Natural killer cell treated with Interleukin-12 subunit alpha and Interleukin-12 subunit beta and Interleukin-15 and Interleukin-18, amount 100 ng/mL, for 72 hours (primary cell): ENCODE results near the gene EFNB2. TPM values are rescaled to one million over a fixed set of nuclear protein-coding genes. Genes with fewer than 3 reads are reported as not detected.

Experiments
- ATAC-seq, 2 donors: fragments of 150-1000 bp; cut with Tn5 transposase in 1 of 2; sonication (Bioruptor Pico), chemical (Tn5 transposase) in 1 of 2; 2 replicates each; pipeline ENCODE4 v1.10.0; 2021
- DNase-seq: peaks from one replicate; pipeline ENCODE4 v3.0.0; 2022; ENCODE audit warnings: low spot score
- H3K27ac Mint-ChIP-seq, 2 donors: 1 replicate in 1 of 2; 2 replicates in 1 of 2; pipeline ENCODE4 v1.8.0; 2022; ENCODE audit warnings: mixed read lengths in 2 of 2, mild to moderate bottlenecking in 1 of 2, moderate library complexity in 1 of 2
- H3K27me3 Mint-ChIP-seq, 2 donors: 1 replicate in 1 of 2; 2 replicates in 1 of 2; pipeline ENCODE4 v1.8.0; 2022; ENCODE audit warnings: mixed read lengths in 2 of 2
- H3K36me3 Mint-ChIP-seq: one replicate; pipeline ENCODE4 v1.8.0; 2022; ENCODE audit warnings: mixed read lengths
- H3K4me1 Mint-ChIP-seq, 2 donors: 1 replicate in 1 of 2; 2 replicates in 1 of 2; pipeline ENCODE4 v1.8.0; 2022; ENCODE audit warnings: low read depth in 2 of 2, mixed read lengths in 2 of 2, mild to moderate bottlenecking in 1 of 2
- H3K4me3 Mint-ChIP-seq: one replicate; pipeline ENCODE4 v1.8.0; 2022; ENCODE audit warnings: mixed read lengths
- H3K9me3 Mint-ChIP-seq: 2 replicates; pipeline ENCODE4 v1.8.0; 2022; ENCODE audit warnings: mixed read lengths
- total RNA-seq, 2 donors: library from RNA; stranded (reverse); gene quantifications; one replicate each; pipeline ENCODE4 v1.2.3, GENCODE V29; 2022

The EFNB2 gene
- total RNA-seq, 2 donors from 2014 or later: 0.26 to 0.28 TPM

- Mint-ChIP-seq H3K27ac (no peak overlapping the region), H3K36me3 (no peaks in the 10 kb centered on the region), H3K4me3 (no peak overlapping the region), H3K27me3 (peaks cover 37 to 59% of the 10 kb centered on the region in 2 donors), H3K4me1 (no peaks in the 10 kb centered on the region), H3K9me3 (no peaks in the 10 kb centered on the region)
- no peak for DNase-seq
- ATAC-seq: no peak
Observed at GRCh38 chr13:106525865-106526264, 9.6 kb downstream of the EFNB2 start.

- DNase-seq: no peak
- Mint-ChIP-seq H3K4me1 (no peaks in the 10 kb centered on the region), H3K4me3 (no peak overlapping the region), H3K9me3 (no peaks in the 10 kb centered on the region), H3K27me3 (peaks cover 28 to 51% of the 10 kb centered on the region in 2 donors), H3K36me3 (no peaks in the 10 kb centered on the region), H3K27ac (no peak overlapping the region)
- ATAC-seq: no peak
Observed at GRCh38 chr13:106524108-106524507, 11.4 kb downstream of the EFNB2 start.

GRCh38 chr13:106523576-106523975 is 11.9 kb downstream of the EFNB2 start:
- no peaks in the 10 kb centered on the region for H3K4me1 Mint-ChIP-seq
- H3K27ac Mint-ChIP-seq: no peak overlapping the region
- H3K9me3 Mint-ChIP-seq: no peaks in the 10 kb centered on the region
- no peaks in the 10 kb centered on the region for H3K36me3 Mint-ChIP-seq
- ATAC-seq (no peak), DNase-seq (no peak)
- peaks cover 26 to 48% of the 10 kb centered on the region in 2 donors for H3K27me3 Mint-ChIP-seq
- H3K4me3 Mint-ChIP-seq: no peak overlapping the region

- no peak for ATAC-seq
- no peak for DNase-seq
- Mint-ChIP-seq H3K36me3 (no peaks in the 10 kb centered on the region), H3K4me1 (no peaks in the 10 kb centered on the region), H3K9me3 (no peaks in the 10 kb centered on the region), H3K27ac (no peak overlapping the region), H3K27me3 (peaks cover 23 to 43% of the 10 kb centered on the region in 2 donors), H3K4me3 (no peak overlapping the region)
Observed at GRCh38 chr13:106522898-106523525, 12.4 kb downstream of the EFNB2 start.

GRCh38 chr13:106522112-106522705 is 13.3 kb downstream of the EFNB2 start:
- Mint-ChIP-seq H3K27me3 (peaks cover 23 to 35% of the 10 kb centered on the region in 2 donors), H3K4me3 (no peak overlapping the region), H3K9me3 (no peaks in the 10 kb centered on the region), H3K36me3 (no peaks in the 10 kb centered on the region), H3K4me1 (no peaks in the 10 kb centered on the region), H3K27ac (no peak overlapping the region)
- ATAC-seq: no peak
- DNase-seq: no peak

- no peaks in the 10 kb centered on the region for H3K4me1 Mint-ChIP-seq
- H3K27me3 Mint-ChIP-seq: peaks cover 20 to 29% of the 10 kb centered on the region in 2 donors
Observed at GRCh38 chr13:106521095-106521799, 14.2 kb downstream of the EFNB2 start.

GRCh38 chr13:106520251-106521054 is 15.0 kb downstream of the EFNB2 start:
- DNase-seq (no peak), ATAC-seq (no peak)
- Mint-ChIP-seq H3K9me3 (no peaks in the 10 kb centered on the region), H3K4me1 (no peaks in the 10 kb centered on the region), H3K27ac (no peak overlapping the region), H3K36me3 (no peaks in the 10 kb centered on the region), H3K27me3 (peaks cover 19 to 31% of the 10 kb centered on the region in 2 donors), H3K4me3 (no peak overlapping the region)

More at GRCh38 chr13:106521095-106521799, 14.2 kb downstream of the EFNB2 start:
- no peak for DNase-seq
- no peak overlapping the region for H3K27ac Mint-ChIP-seq
- H3K4me3 Mint-ChIP-seq: no peak overlapping the region
- no peaks in the 10 kb centered on the region for H3K9me3 Mint-ChIP-seq
- no peak for ATAC-seq
- H3K36me3 Mint-ChIP-seq: no peaks in the 10 kb centered on the region

GRCh38 chr13:106518512-106518911 is 16.9 kb downstream of the EFNB2 start:
- Mint-ChIP-seq H3K4me1 (no peaks in the 10 kb centered on the region), H3K9me3 (no peaks in the 10 kb centered on the region), H3K4me3 (no peak overlapping the region), H3K27me3 (peaks cover 22 to 44% of the 10 kb centered on the region in 2 donors), H3K27ac (no peak overlapping the region), H3K36me3 (no peaks in the 10 kb centered on the region)
- DNase-seq (no peak), ATAC-seq (no peak)

- no peaks in the 10 kb centered on the region for H3K9me3 Mint-ChIP-seq
- H3K4me1 Mint-ChIP-seq: no peaks in the 10 kb centered on the region
- no peaks in the 10 kb centered on the region for H3K36me3 Mint-ChIP-seq
- peaks cover 22 to 38% of the 10 kb centered on the region in 2 donors for H3K27me3 Mint-ChIP-seq
- H3K27ac Mint-ChIP-seq: no peak overlapping the region
- DNase-seq (no peak), ATAC-seq (no peak)
- H3K4me3 Mint-ChIP-seq: no peak overlapping the region
Observed at GRCh38 chr13:106517109-106517847, 18.2 kb downstream of the EFNB2 start.

- H3K9me3 Mint-ChIP-seq: no peaks in the 10 kb centered on the region
- no peak overlapping the region for H3K4me3 Mint-ChIP-seq
- no peaks in the 10 kb centered on the region for H3K36me3 Mint-ChIP-seq
- ATAC-seq (no peak), DNase-seq (no peak)
- H3K4me1 Mint-ChIP-seq: no peaks in the 10 kb centered on the region
- H3K27me3 Mint-ChIP-seq: peaks cover 22 to 40% of the 10 kb centered on the region in 2 donors
- H3K27ac Mint-ChIP-seq: no peak overlapping the region
Observed at GRCh38 chr13:106515635-106516254, 19.7 kb downstream of the EFNB2 start.

GRCh38 chr13:106514928-106515634 is 20.4 kb downstream of the EFNB2 start:
- no peak for ATAC-seq
- Mint-ChIP-seq H3K36me3 (no peaks in the 10 kb centered on the region), H3K9me3 (no peaks in the 10 kb centered on the region), H3K4me3 (no peak overlapping the region), H3K27me3 (peaks cover 19 to 35% of the 10 kb centered on the region in 2 donors), H3K27ac (no peak overlapping the region), H3K4me1 (no peaks in the 10 kb centered on the region)
- DNase-seq: no peak
